IMR-90 (cell line): ENCODE data around the gene RNF11. TPM values are rescaled to one million over a fixed set of nuclear protein-coding genes. Genes with fewer than 3 reads are reported as not detected.

Experiments
- ATAC-seq: fragments of 200-7000 bp; cut with Tn5 transposase; 2 replicates; pipeline ENCODE4 v1.9.1; 2020; ENCODE audit warnings: low read depth, mild to moderate bottlenecking, moderate library complexity
- BruUV-seq: library from RNA; stranded (reverse); fragments of 400-500 nt; replicated peaks from 2 replicates; lab custom pipeline; 2021; lab: Mats Ljungman, UMichigan
- CTCF ChIA-PET: fragments of 300-600 bp; formaldehyde crosslinking; extraction: SDS; loops from one replicate; lab custom pipeline; 2021; ENCODE audit warnings: antibody characterized with exemption; lab: Yijun Ruan, JAX
- POLR2A ChIA-PET: fragments of 300-600 bp; sonication (Branson Sonifier 250); formaldehyde crosslinking; loops from one replicate; lab custom pipeline; 2022; ENCODE audit warnings: antibody characterized with exemption; ENCODE audit not compliant: unreplicated experiment; lab: Charles Lee
- DNase-seq: peaks from one replicate; pipeline ENCODE4 v3.0.0; 2013
- H2AFZ ChIP-seq: replicated peaks from 2 replicates; pipeline ENCODE3; 2013; ENCODE audit warnings: low read length, mild to moderate bottlenecking; ENCODE audit not compliant: poor library complexity
- H2AK5ac ChIP-seq: 2 replicates; pipeline ENCODE4 v1.6.1; 2013; ENCODE audit warnings: low read depth, low read length, inconsistent platforms
- H2AK9ac ChIP-seq: replicated peaks from 2 replicates; pipeline ENCODE3; 2013; ENCODE audit warnings: mild to moderate bottlenecking, low read depth, low read length, moderate library complexity; ENCODE audit not compliant: poor library complexity
- H2BK120ac ChIP-seq: 2 replicates; pipeline ENCODE4 v1.6.1; 2013; ENCODE audit warnings: low read depth, low read length, inconsistent platforms
- H2BK15ac ChIP-seq: 3 replicates; pipeline ENCODE4 v1.6.1; 2013; ENCODE audit warnings: low read depth, low read length, inconsistent platforms
- H2BK20ac ChIP-seq: 2 replicates; pipeline ENCODE4 v1.6.1; 2013; ENCODE audit warnings: low read depth, mild to moderate bottlenecking, inconsistent platforms, low read length, moderate library complexity
- H2BK5ac ChIP-seq: 2 replicates; pipeline ENCODE4 v1.6.1; 2013; ENCODE audit warnings: mild to moderate bottlenecking, low read depth, low read length, inconsistent platforms; ENCODE audit not compliant: poor library complexity, severe bottlenecking
- H3K14ac ChIP-seq: replicated peaks from 2 replicates; pipeline ENCODE4 v1.6.1; 2013; ENCODE audit warnings: low read depth, low read length, inconsistent platforms
- H3K18ac ChIP-seq: 2 replicates; pipeline ENCODE4 v1.6.1; 2013; ENCODE audit warnings: low read depth, low read length, control low read depth
- H3K23ac ChIP-seq: 2 replicates; pipeline ENCODE4 v1.6.1; 2013; ENCODE audit warnings: low read depth, low read length, inconsistent platforms
- H3K27ac ChIP-seq: 2 replicates; pipeline ENCODE4 v1.5.1; 2013; ENCODE audit warnings: mild to moderate bottlenecking, control low read depth, low read length; ENCODE audit not compliant: insufficient read depth
- H3K27me3 ChIP-seq: 2 replicates; pipeline ENCODE4 v1.6.1; 2013; ENCODE audit warnings: low read length; ENCODE audit not compliant: control insufficient read depth, insufficient read depth
- H3K36me3 ChIP-seq: 2 replicates; pipeline ENCODE4 v1.6.1; 2013; ENCODE audit warnings: low read length, mixed read lengths; ENCODE audit not compliant: control insufficient read depth, insufficient read depth
- H3K4ac ChIP-seq: 2 replicates; pipeline ENCODE4 v1.6.1; 2013; ENCODE audit warnings: low read depth, low read length, inconsistent platforms
- H3K4me1 ChIP-seq: 2 replicates; pipeline ENCODE4 v1.6.1; 2013; ENCODE audit warnings: low read length, mixed read lengths; ENCODE audit not compliant: control insufficient read depth, insufficient read depth
- H3K4me2 ChIP-seq: 2 replicates; pipeline ENCODE4 v1.6.1; 2013; ENCODE audit warnings: low read depth, mild to moderate bottlenecking, control low read depth, low read length, moderate library complexity
- H3K4me3 ChIP-seq: 2 replicates; pipeline ENCODE4 v1.5.1; 2013; ENCODE audit warnings: low read depth, mild to moderate bottlenecking, control low read depth, low read length, moderate library complexity; ENCODE audit not compliant: insufficient read depth
- H3K56ac ChIP-seq: 2 replicates; pipeline ENCODE4 v1.6.1; 2013; ENCODE audit warnings: low read length, inconsistent platforms; ENCODE audit not compliant: insufficient read depth; ENCODE audit errors: extremely low read depth
- H3K79me1 ChIP-seq, 2 experiments: 2 replicates each; pipeline ENCODE4 v1.6.1; 2013; ENCODE audit warnings: low read length in 2 of 2, inconsistent platforms in 1 of 2, low read depth in 1 of 2
- H3K9ac ChIP-seq: 2 replicates; pipeline ENCODE4 v1.6.1; 2013; ENCODE audit warnings: low read depth, low read length, control low read depth
- H3K9me1 ChIP-seq: 2 replicates; pipeline ENCODE4 v1.6.1; 2013; ENCODE audit warnings: low read length, inconsistent platforms; ENCODE audit not compliant: insufficient read depth
- H3K9me3 ChIP-seq: 2 replicates; pipeline ENCODE4 v1.6.1; 2013; ENCODE audit warnings: low read length; ENCODE audit not compliant: control insufficient read depth, insufficient read depth
- H4K20me1 ChIP-seq: 2 replicates; pipeline ENCODE4 v1.6.1; 2013; ENCODE audit warnings: low read length, inconsistent platforms; ENCODE audit not compliant: insufficient read depth
- H4K5ac ChIP-seq: 2 replicates; pipeline ENCODE4 v1.6.1; 2013; ENCODE audit warnings: mild to moderate bottlenecking, low read depth, low read length, control low read depth
- H4K8ac ChIP-seq, 2 experiments: 2 replicates each; pipeline ENCODE4 v1.6.1; 2013; ENCODE audit warnings: low read depth in 2 of 2, low read length in 2 of 2, control low read depth in 1 of 2, inconsistent platforms in 1 of 2
- H4K91ac ChIP-seq: 2 replicates; pipeline ENCODE4 v1.6.1; 2013; ENCODE audit warnings: low read depth, low read length, inconsistent platforms; ENCODE audit not compliant: insufficient read depth
- CEBPB ChIP-seq: IDR thresholded peaks from 2 replicates; pipeline ENCODE4 v1.6.1; 2012; ENCODE audit warnings: low read depth, low read length, improper control_type of control experiment
- RAD21 ChIP-seq: IDR thresholded peaks from 2 replicates; pipeline ENCODE4 v1.6.1; 2012; ENCODE audit warnings: low read length, improper control_type of control experiment
- WGBS, 2 experiments: methylation state at CpG; one replicate each; pipeline versions ENCODE4 v1.1.5 to v1.1.7; 2013; ENCODE audit warnings: missing lambda C conversion rate in 2 of 2; ENCODE audit not compliant: insufficient read length in 1 of 2; ENCODE audit errors: extremely low coverage in 2 of 2; 5-methylcytosine and 5-hydroxymethylcytosine counted together
- dilution Hi-C: fragments of 300-500 bp; cut with HindIII; formaldehyde crosslinking; loops from one replicate; pipeline ENCODE4 v1.14.3; 2018; ENCODE audit warnings: low sequenced_read_pairs; ENCODE audit not compliant: unreplicated experiment
- in situ Hi-C: fragments of 300-500 bp; cut with MboI; formaldehyde crosslinking; loops from 3 replicates; pipeline ENCODE4 v1.14.3; 2019; ENCODE audit warnings: low sequenced_read_pairs, inconsistent platforms, mixed read lengths
- intact Hi-C: fragments of 100-400 bp; cut with micrococcal nuclease; formaldehyde crosslinking; loops from 2 replicates; pipeline ENCODE4 v1.10.0; 2022
- polyA plus RNA-seq, 3 experiments: library from polyadenylated mRNA; depleted of rRNA; stranded (reverse); fragments of >200 nt; gene quantifications; 2 replicates each; pipeline ENCODE4 v1.2.3, GENCODE V29; 2012; ENCODE audit warnings: low replicate concordance in 1 of 3
- total RNA-seq: library from RNA; depleted of rRNA; stranded (reverse); fragments of >200 nt; gene quantifications from 2 replicates; pipeline ENCODE4 v1.2.3, GENCODE V29; 2012
- TF ChIP-seq, protein P1 (sequence below): fragments of 150-350 bp; IDR thresholded peaks from 2 replicates; pipeline ENCODE4 v1.6.1; 2017; ENCODE audit warnings: mild to moderate bottlenecking, antibody characterized with exemption, low read length, low read depth

The RNF11 gene
- total and polyA plus RNA-seq, 2 of the 4 experiments (the other 2 are of a cell fraction) = 63.3 to 64.1 TPM

DNA sequence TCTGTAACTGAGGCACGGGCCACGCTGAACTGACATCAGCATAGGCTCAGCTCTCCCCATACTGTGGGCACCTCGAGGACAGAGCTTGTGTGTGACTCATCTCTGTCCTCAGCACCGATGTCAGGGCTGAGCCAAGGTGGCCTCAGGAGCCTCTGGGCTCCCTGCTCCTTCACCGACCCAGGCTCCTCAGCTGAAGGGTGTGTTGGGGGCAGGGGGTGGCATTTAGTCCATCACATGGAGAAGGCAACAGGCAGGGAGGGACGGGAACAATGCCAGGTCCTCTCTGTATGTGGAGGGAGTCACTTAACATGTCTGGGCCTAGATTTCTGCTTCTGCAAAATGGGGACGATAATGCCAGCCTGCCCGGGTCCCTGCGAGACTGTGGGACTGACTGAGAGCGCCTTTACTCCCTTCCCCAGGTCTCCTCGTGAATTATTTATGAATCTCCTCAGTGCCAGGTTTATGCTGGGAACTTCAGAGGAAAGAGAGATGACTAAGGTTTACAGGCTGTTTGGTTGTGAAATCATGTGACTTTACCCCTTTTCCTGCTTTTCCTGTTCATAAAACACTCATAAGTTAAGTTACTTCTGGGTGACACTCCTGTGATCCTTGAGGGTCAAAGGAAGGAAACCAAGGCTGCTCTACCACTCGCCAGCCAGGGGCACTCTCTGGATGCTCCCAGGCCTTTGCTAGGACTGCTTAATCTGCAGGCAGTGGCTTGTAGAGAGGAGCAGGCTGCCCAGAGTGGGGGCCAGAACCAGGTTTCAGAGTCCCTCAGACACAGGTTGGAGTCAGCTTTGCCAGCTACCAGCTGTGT is 78.1 kb downstream of the RNF11 start:
- Histone ChIP-seq H3K79me1 (no peaks in the 10 kb centered on the region), H2AK9ac (peak overlapping the region; percentile 86), H4K5ac (peak overlapping the region; percentile 87), H2AK5ac (peak overlapping the region; percentile 67; the same call in 1 of the 2 replicates), H2BK15ac (peak overlapping the region; percentile 81; the same call in 2 of the 3 replicates), H3K9me3 (no peaks in the 10 kb centered on the region), H4K20me1 (no peaks in the 10 kb centered on the region), H3K27me3 (no peaks in the 10 kb centered on the region), H3K4me1 (peaks cover 10% of the 10 kb centered on the region), H2BK120ac (peak overlapping the region; percentile 89), H2AFZ (peak overlapping the region; percentile 96), H2BK20ac (peak overlapping the region; percentile 87), H3K27ac (peak overlapping the region; percentile 69), H3K9ac (no peak overlapping the region), H3K56ac (peak overlapping the region; percentile 34; the same call in 1 of the 2 replicates), H3K9me1 (peaks cover 16% of the 10 kb centered on the region), H3K36me3 (no peaks in the 10 kb centered on the region), H3K4ac (peak overlapping the region; percentile 89), H3K4me2 (peak overlapping the region; percentile 3; the same call in 1 of the 2 replicates), H3K23ac (no peak overlapping the region; the same call in 1 of the 2 replicates), H3K18ac (peak overlapping the region; percentile 61), H3K14ac (peak overlapping the region; percentile 87), H2BK5ac (peak overlapping the region; percentile 36), H4K91ac (peak overlapping the region; percentile 80), H4K8ac (peak overlapping the region; percentile 32 to 96), H3K4me3 (no peak overlapping the region)
- dilution Hi-C loops = no loop called here
- peak; percentile 87 for DNase-seq
- intact Hi-C loops = no loop called here
- no TSS peak for BruUV-seq
- TF ChIP-seq RAD21 = no peak
- TF ChIP-seq, protein P1, sequence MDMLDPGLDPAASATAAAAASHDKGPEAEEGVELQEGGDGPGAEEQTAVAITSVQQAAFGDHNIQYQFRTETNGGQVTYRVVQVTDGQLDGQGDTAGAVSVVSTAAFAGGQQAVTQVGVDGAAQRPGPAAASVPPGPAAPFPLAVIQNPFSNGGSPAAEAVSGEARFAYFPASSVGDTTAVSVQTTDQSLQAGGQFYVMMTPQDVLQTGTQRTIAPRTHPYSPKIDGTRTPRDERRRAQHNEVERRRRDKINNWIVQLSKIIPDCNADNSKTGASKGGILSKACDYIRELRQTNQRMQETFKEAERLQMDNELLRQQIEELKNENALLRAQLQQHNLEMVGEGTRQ = peak; percentile 28; the same call in 1 of the 2 replicates
- peak; percentile 91 for TF ChIP-seq CEBPB
- ChIA-PET CTCF (interaction anchor here (1.1 kb wide), 1 partner anchor 13 kb away, joined by 3 read pairs; no protein-coding TSS in a partner anchor), POLR2A (no interaction called here)
- peak; percentile 79 for ATAC-seq
- 100% methylated on average over 1 of the region's 12 CpGs; no CpG with 5 or more reads in 1 of the 2 experiments for WGBS, 2 experiments
- in situ Hi-C loops = no loop called here
